ENCODE results near the gene DYNLT2B.

DNA sequence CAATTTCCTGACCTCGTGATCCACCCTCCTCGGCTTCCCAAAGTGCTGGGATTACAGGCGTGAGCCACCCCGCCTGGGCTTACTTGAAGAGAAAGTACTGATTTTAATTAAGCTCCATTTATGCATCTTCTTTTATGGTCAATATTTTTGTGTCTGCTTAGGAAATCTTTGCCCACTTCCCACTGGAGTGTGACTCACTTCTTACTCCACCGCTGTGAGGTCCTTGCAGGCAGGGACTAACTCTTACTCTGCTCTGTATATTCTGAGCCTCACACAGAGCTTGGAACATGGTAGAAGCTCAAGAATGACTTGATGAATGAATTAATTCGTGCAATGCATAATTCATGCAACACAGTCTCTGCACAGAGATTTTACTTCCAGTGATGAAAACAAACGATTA, 23.1 kb upstream of the DYNLT2B start:
- TF ChIP-seq, protein P1, sequence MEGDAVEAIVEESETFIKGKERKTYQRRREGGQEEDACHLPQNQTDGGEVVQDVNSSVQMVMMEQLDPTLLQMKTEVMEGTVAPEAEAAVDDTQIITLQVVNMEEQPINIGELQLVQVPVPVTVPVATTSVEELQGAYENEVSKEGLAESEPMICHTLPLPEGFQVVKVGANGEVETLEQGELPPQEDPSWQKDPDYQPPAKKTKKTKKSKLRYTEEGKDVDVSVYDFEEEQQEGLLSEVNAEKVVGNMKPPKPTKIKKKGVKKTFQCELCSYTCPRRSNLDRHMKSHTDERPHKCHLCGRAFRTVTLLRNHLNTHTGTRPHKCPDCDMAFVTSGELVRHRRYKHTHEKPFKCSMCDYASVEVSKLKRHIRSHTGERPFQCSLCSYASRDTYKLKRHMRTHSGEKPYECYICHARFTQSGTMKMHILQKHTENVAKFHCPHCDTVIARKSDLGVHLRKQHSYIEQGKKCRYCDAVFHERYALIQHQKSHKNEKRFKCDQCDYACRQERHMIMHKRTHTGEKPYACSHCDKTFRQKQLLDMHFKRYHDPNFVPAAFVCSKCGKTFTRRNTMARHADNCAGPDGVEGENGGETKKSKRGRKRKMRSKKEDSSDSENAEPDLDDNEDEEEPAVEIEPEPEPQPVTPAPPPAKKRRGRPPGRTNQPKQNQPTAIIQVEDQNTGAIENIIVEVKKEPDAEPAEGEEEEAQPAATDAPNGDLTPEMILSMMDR (IDR thresholded peaks at IDR 0.05; ENCODE audit: poor library complexity, severe bottlenecking): no peak
- TF ChIP-seq POLR2AphosphoS5 (IDR thresholded peaks at IDR 0.05): no peak
- TF ChIP-seq EZH2 (IDR thresholded peaks at IDR 0.05; ENCODE audit: borderline replicate concordance, insufficient read depth, low read length, poor library complexity, severe bottlenecking): no peak
- no peak for TF ChIP-seq EP300 (conservative IDR thresholded peaks at IDR 0.05; ENCODE audit: poor library complexity, severe bottlenecking)
- TF ChIP-seq TAF1 (IDR thresholded peaks at IDR 0.05; ENCODE audit: low read depth): no peak
- TF ChIP-seq SMC3 (conservative IDR thresholded peaks at IDR 0.05; ENCODE audit: poor library complexity): no peak
- no peak for TF ChIP-seq MXI1 (conservative IDR thresholded peaks at IDR 0.05; ENCODE audit: poor library complexity, severe bottlenecking)
- TF ChIP-seq, protein P2, sequence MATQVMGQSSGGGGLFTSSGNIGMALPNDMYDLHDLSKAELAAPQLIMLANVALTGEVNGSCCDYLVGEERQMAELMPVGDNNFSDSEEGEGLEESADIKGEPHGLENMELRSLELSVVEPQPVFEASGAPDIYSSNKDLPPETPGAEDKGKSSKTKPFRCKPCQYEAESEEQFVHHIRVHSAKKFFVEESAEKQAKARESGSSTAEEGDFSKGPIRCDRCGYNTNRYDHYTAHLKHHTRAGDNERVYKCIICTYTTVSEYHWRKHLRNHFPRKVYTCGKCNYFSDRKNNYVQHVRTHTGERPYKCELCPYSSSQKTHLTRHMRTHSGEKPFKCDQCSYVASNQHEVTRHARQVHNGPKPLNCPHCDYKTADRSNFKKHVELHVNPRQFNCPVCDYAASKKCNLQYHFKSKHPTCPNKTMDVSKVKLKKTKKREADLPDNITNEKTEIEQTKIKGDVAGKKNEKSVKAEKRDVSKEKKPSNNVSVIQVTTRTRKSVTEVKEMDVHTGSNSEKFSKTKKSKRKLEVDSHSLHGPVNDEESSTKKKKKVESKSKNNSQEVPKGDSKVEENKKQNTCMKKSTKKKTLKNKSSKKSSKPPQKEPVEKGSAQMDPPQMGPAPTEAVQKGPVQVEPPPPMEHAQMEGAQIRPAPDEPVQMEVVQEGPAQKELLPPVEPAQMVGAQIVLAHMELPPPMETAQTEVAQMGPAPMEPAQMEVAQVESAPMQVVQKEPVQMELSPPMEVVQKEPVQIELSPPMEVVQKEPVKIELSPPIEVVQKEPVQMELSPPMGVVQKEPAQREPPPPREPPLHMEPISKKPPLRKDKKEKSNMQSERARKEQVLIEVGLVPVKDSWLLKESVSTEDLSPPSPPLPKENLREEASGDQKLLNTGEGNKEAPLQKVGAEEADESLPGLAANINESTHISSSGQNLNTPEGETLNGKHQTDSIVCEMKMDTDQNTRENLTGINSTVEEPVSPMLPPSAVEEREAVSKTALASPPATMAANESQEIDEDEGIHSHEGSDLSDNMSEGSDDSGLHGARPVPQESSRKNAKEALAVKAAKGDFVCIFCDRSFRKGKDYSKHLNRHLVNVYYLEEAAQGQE (IDR thresholded peaks at IDR 0.05; ENCODE audit: borderline replicate concordance): no peak
